Memory B cell (primary cell): ENCODE data around the gene SETD9.

Experiments
- ATAC-seq: fragments of 150-1000 bp; cut with Tn5 transposase; 2 replicates; pipeline ENCODE4 v1.10.0; 2021; ENCODE audit warnings: low read depth, mild to moderate bottlenecking, moderate library complexity
- DNase-seq, 2 donors: peaks; one replicate each; pipeline ENCODE4 v3.0.0; 2022; ENCODE audit warnings: low spot score in 2 of 2
- H3K27ac Mint-ChIP-seq: one replicate; pipeline ENCODE4 v1.8.0; 2022; ENCODE audit warnings: mild to moderate bottlenecking, moderate library complexity, mixed read lengths
- H3K27me3 Mint-ChIP-seq: one replicate; pipeline ENCODE4 v1.8.0; 2022; ENCODE audit warnings: mixed read lengths
- H3K36me3 Mint-ChIP-seq: one replicate; pipeline ENCODE4 v1.8.0; 2022; ENCODE audit warnings: mild to moderate bottlenecking, mixed read lengths
- H3K4me1 Mint-ChIP-seq: one replicate; pipeline ENCODE4 v1.8.0; 2022; ENCODE audit warnings: mixed read lengths
- H3K4me3 Mint-ChIP-seq: one replicate; pipeline ENCODE4 v1.8.0; 2022; ENCODE audit warnings: mild to moderate bottlenecking, moderate library complexity, mixed read lengths
- H3K9me3 Mint-ChIP-seq: one replicate; pipeline ENCODE4 v1.8.0; 2022; ENCODE audit warnings: mixed read lengths

The SETD9 gene

DNA sequence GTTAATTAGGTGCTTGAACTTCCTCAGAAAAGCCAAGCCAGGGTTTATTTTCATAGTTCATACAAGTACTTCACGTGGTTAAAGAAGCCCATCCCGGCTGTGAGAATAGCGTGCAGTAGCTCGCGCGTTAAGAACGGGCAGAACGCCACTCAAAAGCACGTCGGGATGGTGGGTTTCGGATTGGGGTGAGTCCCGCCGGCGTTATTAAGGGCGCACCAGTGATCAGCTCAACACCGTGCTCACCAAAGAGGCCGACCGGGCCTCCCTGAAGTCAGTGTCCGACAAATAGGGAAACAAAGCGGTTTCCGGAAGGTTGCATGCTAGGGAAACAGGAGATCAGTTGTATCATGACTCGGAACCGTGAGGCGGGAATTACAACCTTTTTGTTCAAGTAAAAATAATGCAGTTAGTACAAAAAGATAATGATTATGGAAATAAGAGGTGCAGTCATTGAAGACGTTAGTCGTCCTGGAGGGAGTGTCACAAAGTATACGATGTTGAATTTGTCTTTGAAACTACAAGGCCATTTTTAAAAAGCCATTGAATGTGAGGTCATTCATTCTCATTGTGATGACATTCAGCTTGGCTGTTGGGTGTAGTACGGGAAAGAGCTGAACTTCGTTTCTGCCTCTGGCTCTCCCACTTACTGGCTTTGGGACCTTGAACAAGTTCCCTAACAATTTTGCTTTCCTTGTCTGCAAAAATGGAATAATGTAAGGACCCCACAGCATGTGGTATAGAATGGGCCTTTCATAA is 992 bp downstream of the SETD9 start:
- peaks cover 5% of the 10 kb centered on the region for H3K9me3 Mint-ChIP-seq
- ATAC-seq, result peak; percentile 13

DNA sequence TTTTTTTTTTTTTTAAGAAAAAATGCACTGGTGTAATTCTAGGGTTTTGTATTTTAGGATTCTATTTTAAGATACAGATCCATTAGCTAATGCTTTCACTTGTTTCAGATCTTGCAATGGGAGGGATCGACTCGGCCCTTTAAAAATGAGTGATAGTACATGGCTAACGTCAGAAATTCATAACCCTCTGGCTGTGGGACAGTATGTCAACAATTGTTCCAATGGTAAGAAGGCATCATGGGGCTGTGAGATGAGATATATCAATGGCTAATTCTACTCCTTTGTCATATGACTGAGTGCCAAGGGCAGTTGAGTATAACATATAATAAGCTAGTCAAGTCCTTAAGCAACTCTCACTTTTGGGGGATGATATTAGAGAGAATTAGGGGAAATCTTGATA is 4.4 kb downstream of the SETD9 start:
- Mint-ChIP-seq H3K36me3 (no peaks in the 10 kb centered on the region), H3K4me3 (no peak overlapping the region), H3K27ac (no peak overlapping the region), H3K9me3 (no peaks in the 10 kb centered on the region), H3K4me1 (peaks cover 12% of the 10 kb centered on the region), H3K27me3 (no peaks in the 10 kb centered on the region)
- DNase-seq, result no peak
- no peak for ATAC-seq

More for the DNA sequence above, 992 bp downstream of the SETD9 start:
- Mint-ChIP-seq H3K36me3 (peaks cover 3% of the 10 kb centered on the region), H3K27ac (peak overlapping the region; percentile 93), H3K4me1 (peaks cover 18% of the 10 kb centered on the region), H3K27me3 (no peaks in the 10 kb centered on the region), H3K4me3 (peak overlapping the region; percentile 98)
- no peak for DNase-seq

DNA sequence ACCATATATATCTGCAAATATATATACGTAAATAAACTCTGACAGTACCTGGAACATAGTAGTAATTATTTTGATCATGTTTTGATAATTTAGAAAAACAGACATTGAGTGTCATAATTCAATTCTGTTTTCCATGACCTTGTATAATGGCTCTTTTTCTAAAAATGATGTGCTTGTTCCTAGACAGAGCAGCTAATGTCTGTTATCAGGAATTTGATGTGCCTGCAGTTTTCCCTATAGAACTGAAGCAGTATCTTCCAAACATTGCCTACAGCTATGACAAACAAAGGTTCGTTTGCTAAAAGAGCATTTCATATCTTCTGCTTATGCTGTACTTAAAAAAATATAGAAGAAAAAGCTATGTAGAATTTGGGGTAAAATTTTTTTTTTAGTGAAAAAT is 5.3 kb downstream of the SETD9 start:
- no peak overlapping the region for H3K4me3 Mint-ChIP-seq
- H3K27ac Mint-ChIP-seq, result no peak overlapping the region
- DNase-seq (no peak), ATAC-seq (no peak)
- no peaks in the 10 kb centered on the region for H3K36me3 Mint-ChIP-seq
- no peaks in the 10 kb centered on the region for H3K9me3 Mint-ChIP-seq
- no peaks in the 10 kb centered on the region for H3K27me3 Mint-ChIP-seq
- peaks cover 8% of the 10 kb centered on the region for H3K4me1 Mint-ChIP-seq

DNA sequence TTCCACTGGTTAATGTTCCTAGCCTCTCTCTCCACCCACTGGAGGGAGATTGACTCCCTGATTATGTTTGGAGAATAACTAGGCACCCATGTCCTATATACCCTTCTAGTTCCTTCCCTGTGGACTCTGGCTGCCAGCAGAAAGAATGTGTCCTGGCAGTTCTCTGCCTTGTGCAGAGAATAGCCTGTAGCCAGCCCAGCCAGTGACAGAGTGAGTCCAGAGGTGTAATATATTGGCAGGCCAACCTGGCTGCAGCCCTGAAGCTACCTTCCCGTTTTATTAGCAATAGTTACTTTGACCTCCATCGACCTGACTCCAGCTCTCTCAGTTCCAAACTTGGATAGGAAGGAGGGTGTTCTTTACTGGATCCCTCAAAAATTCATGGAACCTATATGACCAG is 8.1 kb downstream of the SETD9 start:
- no peak for ATAC-seq

DNA sequence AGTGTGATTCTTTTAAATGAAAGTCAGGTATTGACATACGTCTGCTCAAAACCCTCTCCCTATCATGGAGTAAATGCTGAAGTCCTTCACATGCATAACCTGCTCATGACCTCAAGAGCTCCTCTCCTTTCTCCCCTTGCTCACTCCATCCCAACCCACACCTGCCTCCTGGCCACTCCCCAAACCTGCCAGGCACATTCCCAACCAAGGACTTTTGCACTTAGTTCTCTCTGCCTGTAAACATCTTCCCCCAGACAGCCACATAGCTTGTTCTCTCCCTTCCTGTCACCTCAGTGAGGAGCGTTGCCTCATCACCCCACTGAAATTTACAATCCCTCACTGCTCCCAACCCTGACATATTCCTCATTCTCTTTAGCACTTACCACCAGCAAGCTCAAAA is 8.7 kb downstream of the SETD9 start:
- H3K27ac Mint-ChIP-seq, result no peak overlapping the region
- H3K4me1 Mint-ChIP-seq, result no peaks in the 10 kb centered on the region
- no peak overlapping the region for H3K4me3 Mint-ChIP-seq
- H3K9me3 Mint-ChIP-seq, result no peaks in the 10 kb centered on the region
- ATAC-seq (no peak), DNase-seq (no peak)
- H3K27me3 Mint-ChIP-seq, result no peaks in the 10 kb centered on the region
- peaks cover 5% of the 10 kb centered on the region for H3K36me3 Mint-ChIP-seq

More for the DNA sequence above, 8.1 kb downstream of the SETD9 start:
- no peaks in the 10 kb centered on the region for H3K4me1 Mint-ChIP-seq
- no peaks in the 10 kb centered on the region for H3K9me3 Mint-ChIP-seq
- no peak overlapping the region for H3K4me3 Mint-ChIP-seq
- H3K36me3 Mint-ChIP-seq, result peaks cover 3% of the 10 kb centered on the region
- no peak overlapping the region for H3K27ac Mint-ChIP-seq
- H3K27me3 Mint-ChIP-seq, result no peaks in the 10 kb centered on the region
- DNase-seq, result no peak

DNA sequence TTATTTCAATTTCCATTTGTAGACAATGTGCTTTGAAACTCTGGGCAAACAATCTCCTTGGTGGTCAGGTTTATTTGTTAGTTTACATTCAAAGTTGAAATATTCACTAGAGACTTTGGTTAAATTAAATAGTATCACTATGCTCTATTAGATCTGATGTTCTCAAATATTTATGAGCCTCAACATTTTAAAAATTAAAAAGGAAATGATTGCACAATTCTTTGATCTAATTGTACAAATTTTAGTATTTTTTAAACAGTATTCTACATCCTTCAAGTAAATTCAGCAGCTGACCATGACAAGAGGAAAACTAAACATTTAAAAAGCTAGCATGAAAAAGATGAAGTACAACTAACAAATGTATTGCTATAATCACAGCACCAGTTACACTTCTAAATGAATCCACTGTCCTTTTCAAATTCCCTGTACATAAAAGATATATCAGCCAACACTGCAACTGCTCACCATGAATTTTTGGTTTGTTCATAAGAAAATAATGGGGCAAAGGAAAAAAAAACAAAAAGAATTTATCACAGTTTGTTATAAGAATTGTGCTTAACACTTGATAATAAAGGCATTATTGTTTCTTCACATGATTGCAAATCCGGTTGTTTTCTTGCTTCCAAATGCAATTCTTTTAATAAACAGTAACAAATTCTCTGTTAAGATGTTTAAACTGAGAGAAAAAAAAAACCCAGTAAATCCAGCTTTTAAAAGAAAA is 10.7 kb downstream of the SETD9 start:
- Mint-ChIP-seq H3K36me3 (peaks cover 9% of the 10 kb centered on the region), H3K4me1 (no peaks in the 10 kb centered on the region), H3K9me3 (no peaks in the 10 kb centered on the region), H3K27me3 (no peaks in the 10 kb centered on the region), H3K27ac (no peak overlapping the region), H3K4me3 (no peak overlapping the region)
- DNase-seq (no peak), ATAC-seq (no peak)

DNA sequence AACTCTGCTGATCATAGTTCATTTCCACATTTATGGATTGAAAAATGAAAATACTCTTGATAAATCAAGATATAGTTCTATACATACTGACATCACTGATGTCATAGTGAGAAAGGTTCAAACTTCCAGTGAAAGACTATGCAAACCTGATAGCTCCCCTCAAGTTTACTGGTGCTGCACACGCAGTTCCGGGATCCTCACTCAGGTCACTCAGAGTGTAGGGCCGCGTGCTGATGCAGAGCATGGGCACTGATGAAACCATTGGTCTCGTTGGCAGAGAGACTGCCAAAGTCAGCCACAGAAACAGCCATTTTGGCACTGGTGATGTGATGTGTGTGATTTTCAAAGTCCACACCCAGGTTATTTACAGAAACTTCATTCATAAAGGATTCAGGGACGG is 13.5 kb downstream of the SETD9 start:
- H3K27ac Mint-ChIP-seq, result peak overlapping the region; percentile 31

DNA sequence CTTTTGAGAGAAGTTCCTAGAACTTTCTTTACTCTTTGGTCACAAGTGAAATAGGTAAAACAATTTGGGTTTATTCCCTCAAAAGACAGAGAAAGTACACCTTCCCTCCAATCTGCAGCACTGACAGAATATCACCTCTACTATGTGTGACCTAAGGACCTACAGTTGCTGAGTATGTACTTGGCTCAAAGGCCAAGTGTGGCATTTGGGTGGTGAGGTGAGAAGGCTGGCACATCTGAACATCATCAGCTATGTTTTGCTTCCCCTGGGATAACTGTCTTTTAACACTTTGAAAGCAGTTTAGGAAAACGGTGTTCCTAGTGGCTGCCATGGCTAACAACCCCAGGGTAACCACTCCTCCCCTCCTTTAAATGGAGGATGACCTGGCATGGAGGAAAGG is 24.9 kb downstream of the SETD9 start:
- Mint-ChIP-seq H3K4me1 (no peaks in the 10 kb centered on the region), H3K27ac (no peak overlapping the region), H3K27me3 (no peaks in the 10 kb centered on the region), H3K4me3 (no peak overlapping the region), H3K9me3 (no peaks in the 10 kb centered on the region), H3K36me3 (peaks cover 15% of the 10 kb centered on the region)
- DNase-seq, result no peak
- no peak for ATAC-seq

More for the DNA sequence above, 13.5 kb downstream of the SETD9 start:
- DNase-seq (no peak), ATAC-seq (no peak)
- Mint-ChIP-seq H3K4me1 (no peaks in the 10 kb centered on the region), H3K27me3 (no peaks in the 10 kb centered on the region), H3K36me3 (peaks cover 20% of the 10 kb centered on the region), H3K9me3 (no peaks in the 10 kb centered on the region), H3K4me3 (no peak overlapping the region)

DNA sequence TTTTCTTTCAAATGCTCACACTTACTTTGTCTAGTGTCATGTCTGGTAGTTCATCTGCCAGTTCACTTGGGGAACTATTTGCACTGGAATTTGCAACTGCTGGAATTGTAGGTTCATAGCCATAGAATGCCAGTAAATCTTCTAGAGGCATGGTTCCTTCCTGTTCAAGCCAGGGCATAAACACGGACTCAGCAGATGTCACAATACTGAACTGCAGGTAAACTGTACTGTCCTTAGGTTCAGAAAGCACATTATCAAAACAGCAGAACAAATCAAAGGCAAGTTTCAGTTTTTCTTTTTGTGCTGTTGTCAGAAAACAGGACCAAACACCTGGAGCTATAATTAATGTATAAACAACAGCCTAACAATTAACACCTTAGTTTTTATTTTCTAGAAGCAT is 29.5 kb downstream of the SETD9 start:
- no peaks in the 10 kb centered on the region for H3K27me3 Mint-ChIP-seq
- ATAC-seq (no peak), DNase-seq (no peak)
- H3K27ac Mint-ChIP-seq, result no peak overlapping the region
- H3K9me3 Mint-ChIP-seq, result no peaks in the 10 kb centered on the region
- peaks cover 32% of the 10 kb centered on the region for H3K36me3 Mint-ChIP-seq
- peaks cover 8% of the 10 kb centered on the region for H3K4me1 Mint-ChIP-seq
- H3K4me3 Mint-ChIP-seq, result no peak overlapping the region

DNA sequence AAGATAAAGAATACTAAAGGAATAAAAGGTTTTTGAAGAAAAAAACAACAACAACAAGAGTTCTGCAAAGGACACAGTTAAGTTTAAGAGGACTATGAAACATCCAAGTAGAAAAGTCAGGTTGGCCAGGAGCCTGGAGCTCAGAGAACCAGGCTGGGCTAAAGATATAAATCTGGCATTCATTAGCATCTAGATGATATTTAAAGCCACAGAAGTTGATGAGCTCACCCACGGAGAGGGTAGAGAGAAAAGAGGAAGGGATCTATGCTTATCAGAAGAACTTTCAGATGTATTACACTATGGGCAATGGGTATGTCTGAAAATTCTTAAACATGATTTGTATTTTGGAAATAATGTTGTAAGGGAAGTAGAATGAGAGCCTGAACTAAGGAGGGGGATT is 32.6 kb downstream of the SETD9 start:
- Mint-ChIP-seq H3K9me3 (no peaks in the 10 kb centered on the region), H3K4me1 (peaks cover 8% of the 10 kb centered on the region), H3K4me3 (no peak overlapping the region), H3K27ac (peak overlapping the region; percentile 18), H3K36me3 (peaks cover 32% of the 10 kb centered on the region), H3K27me3 (no peaks in the 10 kb centered on the region)
- ATAC-seq (no peak), DNase-seq (no peak)

DNA sequence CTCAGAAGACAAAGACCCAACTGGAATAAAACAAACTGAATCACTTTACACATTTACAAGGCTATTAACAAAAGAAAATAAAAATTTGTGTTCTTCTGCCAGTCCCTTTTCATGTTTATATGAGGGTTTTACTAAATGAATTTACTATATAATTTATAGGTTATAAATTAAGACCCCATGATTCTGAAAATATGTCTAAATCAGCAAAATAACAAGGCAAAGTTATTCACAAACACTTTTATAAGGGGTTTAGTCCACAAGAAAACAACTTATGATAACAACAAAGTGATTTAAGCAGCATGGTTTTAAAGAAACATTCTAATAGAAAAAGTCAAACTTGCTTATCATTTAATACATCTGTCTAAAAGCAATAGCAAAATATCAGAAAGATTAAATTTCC is 37.7 kb downstream of the SETD9 start:
- Mint-ChIP-seq H3K27ac (no peak overlapping the region), H3K4me1 (peaks cover 13% of the 10 kb centered on the region)
- ATAC-seq, result no peak

DNA sequence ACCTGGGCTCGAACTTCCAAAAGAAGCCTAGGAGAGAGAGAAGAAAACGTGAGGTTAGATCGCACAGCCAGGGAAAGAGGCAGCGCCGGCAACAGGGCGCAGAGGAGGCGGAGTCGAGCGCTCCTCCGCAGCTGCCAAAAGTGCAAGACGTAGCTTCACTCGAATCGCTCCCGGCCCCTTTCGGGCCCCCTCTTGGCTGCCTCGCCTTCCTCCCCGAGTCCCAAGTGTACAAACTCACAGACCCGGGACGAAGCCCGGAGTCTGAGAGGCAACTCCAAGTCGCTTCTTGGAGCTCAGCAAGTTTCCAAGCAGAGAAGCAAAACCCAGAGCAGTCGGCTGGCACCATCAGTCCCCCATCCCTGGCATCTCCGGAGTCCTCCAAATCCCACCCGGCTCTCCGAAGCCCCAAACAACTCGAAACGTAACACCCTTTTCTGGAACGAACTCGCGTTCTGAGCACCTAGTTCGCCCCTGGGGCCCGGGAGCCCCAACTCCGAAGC is 41.3 kb downstream of the SETD9 start:
- H3K27ac Mint-ChIP-seq, result peak overlapping the region; percentile 45
- H3K4me1 Mint-ChIP-seq, result peaks cover 13% of the 10 kb centered on the region
- DNase-seq, result peak; percentile 5 to 41
- peak overlapping the region; percentile 90 for H3K4me3 Mint-ChIP-seq
- peaks cover 6% of the 10 kb centered on the region for H3K36me3 Mint-ChIP-seq
- no peaks in the 10 kb centered on the region for H3K9me3 Mint-ChIP-seq
- peaks cover 6% of the 10 kb centered on the region for H3K27me3 Mint-ChIP-seq
- peak; percentile 43 for ATAC-seq

More for the DNA sequence above, 37.7 kb downstream of the SETD9 start:
- Mint-ChIP-seq H3K4me3 (no peak overlapping the region), H3K27me3 (no peaks in the 10 kb centered on the region), H3K9me3 (no peaks in the 10 kb centered on the region), H3K36me3 (peaks cover 16% of the 10 kb centered on the region)
- no peak for DNase-seq

DNA sequence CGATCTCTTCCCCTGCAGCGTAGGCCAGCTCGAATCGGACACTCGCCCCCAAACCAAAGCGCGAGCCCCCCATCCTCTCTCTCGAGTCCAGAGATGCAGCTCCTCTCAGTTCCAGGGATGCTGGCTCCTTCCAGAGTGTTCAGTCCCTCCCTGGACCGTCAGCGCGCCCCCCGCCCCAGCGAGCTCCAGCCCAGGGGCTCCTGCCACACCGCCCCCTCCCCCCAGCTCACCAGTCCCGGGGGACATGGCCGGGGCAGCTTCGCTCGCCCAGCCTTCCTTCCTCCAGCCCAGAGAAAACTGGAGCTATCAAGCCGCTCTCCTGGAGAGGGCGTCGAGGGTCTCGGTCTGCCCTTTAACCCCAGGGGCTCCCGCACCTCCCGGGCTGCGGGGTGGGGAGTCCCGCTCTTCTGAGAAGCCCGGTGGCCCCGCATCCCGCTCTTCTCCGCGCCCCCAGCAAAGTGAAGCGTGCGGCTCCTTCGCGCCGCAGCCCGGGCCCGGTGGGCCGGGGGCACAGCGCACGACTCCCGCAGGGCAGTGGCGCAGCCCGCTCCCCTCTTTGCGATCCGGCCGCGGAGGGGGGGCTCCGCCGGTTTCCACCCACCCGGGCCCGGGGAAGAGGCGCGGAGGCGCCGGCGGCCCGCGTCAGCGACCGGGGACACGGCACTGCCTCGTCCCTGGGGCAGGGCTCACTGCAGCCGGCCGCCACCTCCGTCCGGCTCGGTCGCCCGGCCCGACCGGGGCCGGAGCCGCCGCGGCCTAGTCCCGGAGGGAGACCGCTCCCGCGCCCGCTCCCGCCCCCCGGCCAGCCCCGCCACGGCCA is 41.9 kb downstream of the SETD9 start:
- H3K9me3 Mint-ChIP-seq, result no peaks in the 10 kb centered on the region
- H3K27me3 Mint-ChIP-seq, result peaks cover 6% of the 10 kb centered on the region
- DNase-seq (peak in 1 of 2 donors; percentile 7), ATAC-seq (peak; percentile 31)
- peak overlapping the region; percentile 45 for H3K27ac Mint-ChIP-seq
- peak overlapping the region; percentile 90 for H3K4me3 Mint-ChIP-seq
- H3K4me1 Mint-ChIP-seq, result peaks cover 13% of the 10 kb centered on the region
- H3K36me3 Mint-ChIP-seq, result peaks cover 3% of the 10 kb centered on the region
